ENCODE data around the gene TMEM87B.
A peak's percentile ranks its signal among the peaks of the same experiment; 100 is the strongest.

The TMEM87B gene, protein sequence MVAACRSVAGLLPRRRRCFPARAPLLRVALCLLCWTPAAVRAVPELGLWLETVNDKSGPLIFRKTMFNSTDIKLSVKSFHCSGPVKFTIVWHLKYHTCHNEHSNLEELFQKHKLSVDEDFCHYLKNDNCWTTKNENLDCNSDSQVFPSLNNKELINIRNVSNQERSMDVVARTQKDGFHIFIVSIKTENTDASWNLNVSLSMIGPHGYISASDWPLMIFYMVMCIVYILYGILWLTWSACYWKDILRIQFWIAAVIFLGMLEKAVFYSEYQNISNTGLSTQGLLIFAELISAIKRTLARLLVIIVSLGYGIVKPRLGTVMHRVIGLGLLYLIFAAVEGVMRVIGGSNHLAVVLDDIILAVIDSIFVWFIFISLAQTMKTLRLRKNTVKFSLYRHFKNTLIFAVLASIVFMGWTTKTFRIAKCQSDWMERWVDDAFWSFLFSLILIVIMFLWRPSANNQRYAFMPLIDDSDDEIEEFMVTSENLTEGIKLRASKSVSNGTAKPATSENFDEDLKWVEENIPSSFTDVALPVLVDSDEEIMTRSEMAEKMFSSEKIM

DNA sequence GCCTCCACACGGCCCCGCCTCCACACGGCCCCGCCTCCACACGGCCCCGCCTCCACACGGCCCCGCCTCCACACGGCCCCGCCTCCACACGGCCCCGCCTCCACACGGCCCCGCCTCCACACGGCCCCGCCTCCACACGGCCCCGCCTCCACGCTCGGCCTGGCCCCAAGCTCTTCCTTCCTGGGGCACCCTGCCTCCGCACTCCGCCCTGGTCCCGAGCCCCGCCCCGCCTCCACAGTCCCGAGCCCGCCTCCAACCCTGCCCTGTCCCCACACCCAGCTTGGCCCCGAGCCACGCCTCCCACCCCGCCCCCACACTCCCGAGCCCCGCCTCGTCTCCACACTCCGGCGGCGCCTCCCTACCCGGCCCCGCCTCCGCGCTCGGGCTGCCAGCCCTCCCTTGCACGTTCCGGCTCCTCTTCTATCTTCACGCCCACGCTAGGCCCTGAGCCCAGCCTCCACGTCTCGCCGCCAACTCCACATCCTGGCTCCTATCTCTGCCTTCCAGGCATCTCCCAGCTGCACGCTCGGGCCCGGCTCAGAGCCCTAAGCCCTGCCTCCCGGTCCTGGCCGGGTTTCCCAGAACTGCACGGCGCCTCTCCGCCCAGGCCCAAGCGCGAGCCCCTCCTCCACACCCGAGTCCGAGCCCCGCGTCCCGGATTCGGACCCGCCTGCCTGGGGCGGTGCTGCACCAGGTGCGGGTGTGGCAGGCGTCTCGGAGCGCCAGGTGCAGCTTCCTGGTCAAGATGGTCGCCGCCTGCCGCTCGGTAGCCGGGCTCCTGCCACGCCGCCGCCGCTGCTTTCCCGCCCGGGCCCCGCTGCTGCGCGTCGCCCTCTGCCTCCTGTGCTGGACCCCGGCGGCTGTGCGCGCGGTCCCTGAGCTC is at the start of gene TMEM87B:
TSS of gene TMEM87B (plus strand) at position 423 of the 883 bp plus-strand sequence. CDS start at position 746, 323 bp downstream.
- peak; percentile 70 for DNase-seq

GRCh38 chr2:112005406-112006075 is 49.5 kb upstream of the TMEM87B start:
- no peak for DNase-seq

DNA sequence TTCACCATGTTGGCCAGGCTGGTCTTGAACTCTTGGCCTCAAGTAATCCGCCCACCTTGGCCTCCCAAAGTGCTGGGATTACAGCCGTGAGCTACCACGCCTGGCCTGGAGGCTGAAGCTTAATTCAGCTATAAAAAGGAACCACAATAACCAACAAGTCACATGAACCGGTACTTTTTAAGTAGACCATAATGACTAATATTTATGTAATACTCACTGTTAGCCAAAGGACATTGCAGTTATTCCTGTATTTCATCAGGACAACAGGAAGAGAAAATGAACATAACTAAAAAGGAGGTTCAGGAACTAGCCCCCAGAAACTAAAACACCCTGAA is 49.0 kb upstream of the TMEM87B start:
- DNase-seq, result no peak

DNA sequence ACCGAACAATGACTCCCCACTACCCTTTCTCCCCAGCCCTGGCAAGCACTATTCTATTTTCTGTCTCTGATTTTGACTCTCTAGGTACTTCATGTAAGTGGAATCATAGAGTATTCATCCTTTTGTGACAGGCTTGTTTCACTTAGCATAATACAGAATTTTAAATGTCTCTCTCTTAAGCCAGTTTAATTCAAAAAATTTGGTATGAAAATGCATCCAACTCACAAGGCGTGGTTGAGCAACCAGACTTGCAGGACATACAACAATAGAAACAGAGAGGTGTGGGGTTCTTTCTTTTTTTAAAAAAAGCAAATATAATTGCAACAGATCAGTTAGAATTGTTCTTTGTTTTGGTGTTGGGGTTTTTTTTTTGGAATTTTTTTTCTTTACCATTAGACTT is 47.6 kb upstream of the TMEM87B start:
- no peak for DNase-seq

DNA sequence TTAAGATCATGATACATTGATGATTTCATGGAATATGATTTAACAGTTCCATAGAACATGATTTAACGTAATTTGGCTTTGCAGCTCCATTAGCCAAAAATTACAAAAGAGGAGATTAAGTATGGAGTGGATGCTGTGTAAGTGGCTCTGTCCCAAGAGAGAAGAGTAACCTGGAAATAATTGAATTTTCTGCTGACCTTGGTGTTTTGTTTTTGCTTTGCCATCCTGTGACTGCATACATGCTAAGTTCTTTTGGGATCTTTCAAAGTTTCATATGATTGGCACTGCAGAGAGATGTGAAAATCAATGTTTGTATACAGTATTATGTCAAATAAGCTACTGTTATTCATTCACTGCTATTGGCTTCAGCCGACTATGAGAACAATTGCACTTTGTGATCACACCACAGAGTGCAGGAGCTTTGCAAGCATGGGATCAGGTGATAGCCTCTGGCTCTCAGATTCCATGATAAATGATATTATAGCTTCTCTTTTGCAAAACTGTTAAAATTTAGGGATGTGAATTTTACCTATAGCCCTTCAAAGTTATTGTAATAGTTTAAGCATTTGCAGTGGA is 46.1 kb upstream of the TMEM87B start:
- no peak for DNase-seq

GRCh38 chr2:112010751-112011150 is 44.3 kb upstream of the TMEM87B start:
- no peak for DNase-seq

- DNase-seq, result no peak
These were observed 42.5 kb upstream of the TMEM87B start for GRCh38 chr2:112012556-112012955.

- DNase-seq, result no peak
These were observed 36.2 kb upstream of the TMEM87B start for GRCh38 chr2:112018846-112019245.

DNA sequence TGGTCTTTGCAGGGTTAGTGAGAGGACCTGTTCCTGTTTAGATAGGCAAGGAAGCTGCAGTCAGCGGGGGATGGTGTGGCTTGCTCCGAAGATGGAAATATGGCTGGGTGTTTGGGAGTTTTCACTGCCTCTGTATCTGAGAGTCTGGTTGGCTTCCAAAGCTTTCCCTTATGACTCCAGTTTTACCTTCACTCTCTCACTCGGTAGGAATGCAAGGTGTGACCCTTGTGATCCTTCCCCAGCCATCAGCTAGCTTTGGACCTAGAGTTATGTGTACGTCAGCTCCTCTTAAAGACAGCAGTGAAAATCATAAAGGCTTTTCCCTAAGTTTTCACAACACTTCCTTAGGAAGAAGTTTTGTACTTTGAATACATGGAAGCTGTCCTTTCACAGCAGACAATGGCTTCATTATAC is 35.5 kb upstream of the TMEM87B start:
- DNase-seq, result no peak

GRCh38 chr2:112020561-112020960 is 34.5 kb upstream of the TMEM87B start:
- no peak for DNase-seq

DNA sequence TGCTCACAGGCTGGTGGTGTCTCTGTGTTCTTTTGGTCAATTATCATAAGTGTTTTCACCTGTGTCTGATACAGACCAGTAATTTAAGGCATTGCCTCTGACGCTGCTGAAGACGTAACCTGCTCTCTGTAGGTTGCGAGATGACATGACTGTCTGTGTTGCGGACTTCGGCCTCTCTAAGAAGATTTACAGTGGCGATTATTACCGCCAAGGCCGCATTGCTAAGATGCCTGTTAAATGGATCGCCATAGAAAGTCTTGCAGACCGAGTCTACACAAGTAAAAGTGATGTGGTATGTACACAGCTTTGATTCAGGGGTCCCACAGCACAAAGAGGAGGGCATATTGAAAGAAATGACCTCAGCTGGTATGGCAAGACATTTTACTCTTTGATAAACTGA is 33.8 kb upstream of the TMEM87B start:
- no peak for DNase-seq

- no peak for DNase-seq
These were observed 33.3 kb upstream of the TMEM87B start for GRCh38 chr2:112021781-112022231.

- no peak for DNase-seq
These were observed 31.4 kb upstream of the TMEM87B start for GRCh38 chr2:112023707-112024106.

DNA sequence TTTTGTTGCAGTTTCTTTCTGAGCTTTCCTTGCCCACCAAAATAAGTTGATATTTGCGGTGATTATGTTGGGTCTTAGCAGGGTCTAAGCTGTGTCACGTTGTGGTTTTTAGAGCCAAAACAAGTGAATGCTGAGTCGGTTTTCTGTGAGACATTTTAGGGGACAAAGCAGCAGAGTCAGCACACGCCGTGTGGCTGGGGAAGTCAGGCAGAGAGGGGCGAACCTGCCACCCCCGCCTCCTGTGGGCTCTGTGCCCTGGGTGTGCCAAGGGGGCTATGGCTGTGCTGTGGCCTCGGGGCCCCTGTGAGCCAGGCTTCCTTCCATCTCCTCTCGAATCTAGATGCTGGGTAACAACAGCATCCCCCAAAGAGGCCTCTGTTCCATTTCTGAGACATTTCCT is 30.8 kb upstream of the TMEM87B start:
- no peak for DNase-seq

DNA sequence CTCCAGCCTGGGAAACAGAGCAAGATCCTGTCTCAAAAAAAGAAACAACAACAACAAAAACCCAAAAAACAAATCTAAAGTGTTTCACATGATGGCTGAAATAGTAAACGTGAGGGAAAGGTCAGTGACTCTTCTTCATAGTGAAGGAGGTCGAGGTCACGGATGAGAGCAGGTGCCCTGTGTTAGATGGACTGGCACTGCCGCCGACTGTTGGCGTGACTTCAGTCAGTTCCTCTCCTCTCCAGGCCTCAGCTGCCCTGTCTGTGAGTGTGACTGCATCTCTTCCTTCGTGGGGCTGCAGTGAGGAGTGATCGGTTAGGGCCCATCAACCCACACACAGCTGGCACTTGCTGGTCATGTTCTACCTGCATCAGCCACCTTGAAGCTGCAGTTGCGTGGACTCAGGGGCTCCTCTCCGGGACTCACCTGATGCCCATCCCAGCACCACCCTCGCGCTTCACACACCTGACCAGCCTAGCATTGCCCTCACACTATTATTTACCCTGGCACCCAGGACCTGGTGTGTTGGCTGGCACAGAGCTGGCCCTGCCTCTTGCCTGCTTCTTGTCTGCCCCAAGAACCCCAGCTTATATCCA is 30.1 kb upstream of the TMEM87B start:
- DNase-seq, result no peak

DNA sequence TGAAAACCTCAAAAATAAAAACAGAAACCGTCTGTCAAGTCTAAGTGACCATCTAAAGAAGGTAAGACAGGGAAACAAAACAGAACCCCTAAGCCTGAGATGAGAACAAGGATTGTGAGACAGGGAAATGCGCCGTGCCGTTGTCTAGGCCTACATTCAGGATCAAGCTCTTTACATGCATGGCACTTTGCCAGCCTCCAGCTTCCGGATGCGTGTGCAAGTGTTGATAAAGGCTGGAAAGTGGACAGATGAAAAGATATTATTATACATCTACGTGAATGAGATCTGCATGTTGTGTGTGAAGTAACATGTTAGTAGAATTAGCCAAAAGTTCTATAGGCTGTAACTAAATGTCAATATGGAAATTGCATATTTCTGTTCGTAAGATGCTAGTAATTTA is 28.6 kb upstream of the TMEM87B start:
- DNase-seq, result no peak

GRCh38 chr2:112027767-112028166 is 27.3 kb upstream of the TMEM87B start:
- no peak for DNase-seq

GRCh38 chr2:112029164-112029563 is 25.9 kb upstream of the TMEM87B start:
- no peak for DNase-seq

GRCh38 chr2:112031473-112032223 is 23.4 kb upstream of the TMEM87B start:
- no peak for DNase-seq

- DNase-seq, result no peak
These were observed 22.9 kb upstream of the TMEM87B start for GRCh38 chr2:112032224-112032586.

GRCh38 chr2:112032689-112033465 is 22.2 kb upstream of the TMEM87B start:
- DNase-seq, result no peak
